CD4-positive, alpha-beta memory T cell (primary cell): ENCODE results near the gene IL1R2. TPM values are rescaled to one million over a fixed set of nuclear protein-coding genes. Genes with fewer than 3 reads are reported as not detected.
"Not testable (repeated sequence)": the region's sequence is repeated elsewhere in the genome, so short reads cannot be mapped to it uniquely, and the experiment has no call there.

ENCODE experiments used
- CTCF ChIA-PET: fragments of 350-600 bp; sonication (Branson Sonifier 250); formaldehyde crosslinking; loops from one replicate; lab custom pipeline; 2021; ENCODE audit warnings: inconsistent platforms; ENCODE audit not compliant: partially characterized antibody; lab: Charles Lee
- POLR2A ChIA-PET: fragments of 350-600 bp; sonication (Branson Sonifier 250); formaldehyde crosslinking; loops from one replicate; lab custom pipeline; 2021; ENCODE audit not compliant: partially characterized antibody; lab: Charles Lee
- DNase-seq, 5 donors: peaks; one replicate each; pipeline versions ENCODE4 v3.0.0 to v3.0.0-alpha.2; 2020 to 2022; ENCODE audit warnings: mixed read lengths in 1 of 5
- H3K27ac ChIP-seq: one replicate; pipeline ENCODE4 v1.7.0; 2013; ENCODE audit warnings: low read depth, low read length
- H3K27me3 ChIP-seq: 2 replicates; pipeline ENCODE4 v1.7.0; 2013; ENCODE audit warnings: mild to moderate bottlenecking, low read length, moderate library complexity; ENCODE audit not compliant: insufficient read depth
- H3K36me3 ChIP-seq: 2 replicates; pipeline ENCODE4 v1.7.0; 2013; ENCODE audit warnings: mild to moderate bottlenecking, low read length, moderate library complexity; ENCODE audit not compliant: insufficient read depth
- H3K4me1 ChIP-seq: 2 replicates; pipeline ENCODE4 v1.7.0; 2013; ENCODE audit warnings: mild to moderate bottlenecking, low read length, moderate library complexity; ENCODE audit not compliant: insufficient read depth
- H3K4me3 ChIP-seq, 2 donors: one replicate each; pipeline ENCODE4 v1.7.0; 2013; ENCODE audit warnings: low read length in 2 of 2, mild to moderate bottlenecking in 1 of 2
- H3K9me3 ChIP-seq, 2 donors: one replicate each; pipeline ENCODE4 v1.7.0; 2013; ENCODE audit warnings: low read length in 2 of 2, control low read depth in 1 of 2; ENCODE audit not compliant: control insufficient read depth in 1 of 2
- H3K27ac Mint-ChIP-seq, 7 donors: one replicate each; pipeline ENCODE4 v1.8.0; 2020 to 2021; ENCODE audit warnings: mixed read lengths in 7 of 7, mild to moderate bottlenecking in 6 of 7, inconsistent platforms in 3 of 7, moderate library complexity in 3 of 7
- H3K27me3 Mint-ChIP-seq, 2 donors: one replicate each; pipeline ENCODE4 v1.8.0; 2020 to 2021; ENCODE audit warnings: mixed read lengths in 2 of 2
- H3K36me3 Mint-ChIP-seq, 2 donors: one replicate each; pipeline ENCODE4 v1.8.0; 2020 to 2021; ENCODE audit warnings: mixed read lengths in 2 of 2, inconsistent platforms in 1 of 2, mild to moderate bottlenecking in 1 of 2
- H3K4me1 Mint-ChIP-seq, 4 donors: one replicate each; pipeline ENCODE4 v1.8.0; 2020 to 2021; ENCODE audit warnings: mixed read lengths in 4 of 4, mild to moderate bottlenecking in 1 of 4
- H3K4me3 Mint-ChIP-seq, 8 donors: one replicate each; pipeline ENCODE4 v1.8.0; 2020 to 2021; ENCODE audit warnings: mixed read lengths in 8 of 8, mild to moderate bottlenecking in 7 of 8, moderate library complexity in 6 of 8, inconsistent platforms in 3 of 8
- H3K9me3 Mint-ChIP-seq, 8 donors: one replicate each; pipeline ENCODE4 v1.8.0; 2020 to 2021; ENCODE audit warnings: mixed read lengths in 8 of 8, mild to moderate bottlenecking in 5 of 8, inconsistent platforms in 3 of 8, moderate library complexity in 1 of 8
- intact Hi-C: fragments of 100-400 bp; cut with micrococcal nuclease; formaldehyde crosslinking; loops from one replicate; pipeline ENCODE4 v1.15.1; 2023
- polyA plus RNA-seq, 2 donors: library from polyadenylated mRNA; unstranded; fragments of 300-500 nt; fragmentation: Illumina TruSeq; gene quantifications; one replicate each; pipeline ENCODE4 v1.2.3, GENCODE V29; 2021
- total RNA-seq, 2 experiments: library from RNA; stranded (reverse); gene quantifications; one replicate each; pipeline ENCODE4 v1.2.3, GENCODE V29; 2021

Gene IL1R2
- total and polyA plus RNA-seq, 4 experiments from 2014 or later = 0.61 to 2.1 TPM; not detected in 2

GRCh38 chr2:102000813-102001766 lies 9.3 kb downstream of the IL1R2 start:
- peaks cover 4 to 6% of the 10 kb centered on the region in 2 donors for H3K27me3 Mint-ChIP-seq
- POLR2A ChIA-PET = no interaction called here
- no peaks in the 10 kb centered on the region for H3K9me3 Mint-ChIP-seq
- Histone ChIP-seq H3K27me3 (no peaks in the 10 kb centered on the region), H3K4me1 (peaks cover 7% of the 10 kb centered on the region), H3K27ac (no peak overlapping the region), H3K9me3 (no peaks in the 10 kb centered on the region), H3K4me3 (no peak overlapping the region), H3K36me3 (no peaks in the 10 kb centered on the region)
- CTCF ChIA-PET = interaction anchor here (1.6 to 2.5 kb wide), 2 partner anchors 117 to 239 kb away, joined by 4 to 9 read pairs; no protein-coding TSS in a partner anchor
- peaks cover 0 to 5% (median 1%) of the 10 kb centered on the region in 4 donors for H3K4me1 Mint-ChIP-seq
- H3K36me3 Mint-ChIP-seq = no peaks in the 10 kb centered on the region
- H3K4me3 Mint-ChIP-seq = no peak overlapping the region
- intact Hi-C loops = no loop called here
- DNase-seq = no peak
- H3K27ac Mint-ChIP-seq = no peak overlapping the region

GRCh38 chr2:102001767-102002142 lies 10.0 kb downstream of the IL1R2 start:
- no peak overlapping the region for H3K27ac Mint-ChIP-seq
- POLR2A ChIA-PET = no interaction called here
- H3K27me3 Mint-ChIP-seq = peaks cover 4 to 6% of the 10 kb centered on the region in 2 donors
- DNase-seq = no peak
- no peak overlapping the region for H3K4me3 ChIP-seq
- no peaks in the 10 kb centered on the region for H3K9me3 ChIP-seq
- H3K4me1 ChIP-seq = peaks cover 7% of the 10 kb centered on the region
- intact Hi-C loops = no loop called here
- no peak overlapping the region for H3K27ac ChIP-seq
- H3K4me1 Mint-ChIP-seq = peaks cover 0 to 8% (median 5%) of the 10 kb centered on the region in 4 donors
- no peaks in the 10 kb centered on the region for H3K36me3 ChIP-seq
- CTCF ChIA-PET = interaction anchor here (1.6 kb wide), 1 partner anchor 118 kb away, joined by 4 read pairs; no protein-coding TSS in a partner anchor
- no peaks in the 10 kb centered on the region for H3K27me3 ChIP-seq
- H3K9me3 Mint-ChIP-seq = no peaks in the 10 kb centered on the region
- no peak overlapping the region for H3K4me3 Mint-ChIP-seq
- no peaks in the 10 kb centered on the region for H3K36me3 Mint-ChIP-seq

GRCh38 chr2:102002228-102002627 lies 10.5 kb downstream of the IL1R2 start:
- Histone ChIP-seq H3K4me3 (no peak overlapping the region), H3K9me3 (no peaks in the 10 kb centered on the region), H3K4me1 (peaks cover 7% of the 10 kb centered on the region), H3K27ac (no peak overlapping the region), H3K36me3 (no peaks in the 10 kb centered on the region), H3K27me3 (no peaks in the 10 kb centered on the region)
- Mint-ChIP-seq H3K27me3 (peaks cover 4 to 6% of the 10 kb centered on the region in 2 donors), H3K4me3 (no peak overlapping the region), H3K36me3 (no peaks in the 10 kb centered on the region), H3K4me1 (peaks cover 0 to 8% (median 5%) of the 10 kb centered on the region in 4 donors), H3K27ac (no peak overlapping the region), H3K9me3 (no peaks in the 10 kb centered on the region)
- CTCF ChIA-PET = interaction anchor here (1.6 kb wide), 1 partner anchor 118 kb away, joined by 4 read pairs; no protein-coding TSS in a partner anchor
- intact Hi-C loops = no loop called here
- DNase-seq = peak in 4 of 5 donors; percentile 16 to 28 (median 22)
- POLR2A ChIA-PET = no interaction called here

- H3K27ac ChIP-seq, CTCF ChIA-PET, H3K36me3 Mint-ChIP-seq, H3K27ac Mint-ChIP-seq, H3K9me3 Mint-ChIP-seq, H3K4me3 ChIP-seq, H3K9me3 ChIP-seq, H3K4me1 ChIP-seq, POLR2A ChIA-PET, H3K4me1 Mint-ChIP-seq, H3K27me3 ChIP-seq, H3K27me3 Mint-ChIP-seq, H3K36me3 ChIP-seq, intact Hi-C loops, H3K4me3 Mint-ChIP-seq: not testable (repeated sequence)
- peak in 2 of 5 donors; percentile 23 to 26 for DNase-seq
Measured at GRCh38 chr2:102002909-102003308, 11.1 kb downstream of the IL1R2 start.

- peak in 1 of 5 donors; percentile 5 for DNase-seq
- ChIA-PET CTCF (interaction anchor here (5.7 to 5.8 kb wide), 2 partner anchors 17 to 236 kb away, joined by 35 to 73 read pairs; no protein-coding TSS in a partner anchor), POLR2A (no interaction called here)
- no peaks in the 10 kb centered on the region for H3K36me3 Mint-ChIP-seq
- Histone ChIP-seq H3K36me3 (no peaks in the 10 kb centered on the region), H3K4me1 (peaks cover 7% of the 10 kb centered on the region), H3K27me3 (no peaks in the 10 kb centered on the region), H3K9me3 (no peaks in the 10 kb centered on the region), H3K27ac (no peak overlapping the region), H3K4me3 (no peak overlapping the region)
- H3K4me1 Mint-ChIP-seq = peaks cover 0 to 8% (median 5%) of the 10 kb centered on the region in 4 donors
- no peaks in the 10 kb centered on the region for H3K9me3 Mint-ChIP-seq
- H3K27me3 Mint-ChIP-seq = peaks cover 2% of the 10 kb centered on the region in 2 donors
- no peak overlapping the region for H3K27ac Mint-ChIP-seq
- intact Hi-C loops = no loop called here
- H3K4me3 Mint-ChIP-seq = no peak overlapping the region
Measured at GRCh38 chr2:102003696-102004095, 11.9 kb downstream of the IL1R2 start.

GRCh38 chr2:102004581-102004980 lies 12.8 kb downstream of the IL1R2 start:
- Histone ChIP-seq H3K9me3 (no peaks in the 10 kb centered on the region), H3K4me3 (no peak overlapping the region), H3K27me3 (no peaks in the 10 kb centered on the region), H3K36me3 (no peaks in the 10 kb centered on the region), H3K27ac (no peak overlapping the region), H3K4me1 (peaks cover 7% of the 10 kb centered on the region)
- no peaks in the 10 kb centered on the region for H3K9me3 Mint-ChIP-seq
- peaks cover 2% of the 10 kb centered on the region in 2 donors for H3K27me3 Mint-ChIP-seq
- CTCF ChIA-PET = interaction anchor here (0.7 to 5.8 kb wide), 6 partner anchors 9 to 236 kb away, joined by 3 to 73 read pairs (median 4); no protein-coding TSS in a partner anchor
- H3K27ac Mint-ChIP-seq = no peak overlapping the region
- peaks cover 0 to 6% (median 4%) of the 10 kb centered on the region in 4 donors for H3K4me1 Mint-ChIP-seq
- H3K36me3 Mint-ChIP-seq = no peaks in the 10 kb centered on the region
- no peak overlapping the region for H3K4me3 Mint-ChIP-seq
- intact Hi-C loops = no loop called here
- POLR2A ChIA-PET = no interaction called here
- no peak for DNase-seq

GRCh38 chr2:102005449-102005848 lies 13.7 kb downstream of the IL1R2 start:
- POLR2A ChIA-PET = no interaction called here
- Histone ChIP-seq H3K4me3 (no peak overlapping the region), H3K9me3 (no peaks in the 10 kb centered on the region), H3K4me1 (peaks cover 7% of the 10 kb centered on the region), H3K27me3 (no peaks in the 10 kb centered on the region), H3K27ac (no peak overlapping the region), H3K36me3 (no peaks in the 10 kb centered on the region)
- H3K27ac Mint-ChIP-seq = peak overlapping the region in 1 of 7 donors; percentile 1
- intact Hi-C loops = no loop called here
- peaks cover under 1 to 5% of the 10 kb centered on the region in 2 donors for H3K27me3 Mint-ChIP-seq
- H3K36me3 Mint-ChIP-seq = no peaks in the 10 kb centered on the region
- CTCF ChIA-PET = interaction anchor here (0.9 to 5.8 kb wide), 19 partner anchors 9 to 442 kb away, joined by 3 to 73 read pairs (median 4); no protein-coding TSS in a partner anchor
- DNase-seq = no peak
- H3K4me1 Mint-ChIP-seq = peaks cover 0 to 6% (median 4%) of the 10 kb centered on the region in 4 donors
- H3K4me3 Mint-ChIP-seq = no peak overlapping the region
- H3K9me3 Mint-ChIP-seq = no peaks in the 10 kb centered on the region
